ENCODE data around the gene C10orf143. TPM values are rescaled to one million over a fixed set of nuclear protein-coding genes. Genes with fewer than 3 reads are reported as not detected.

Gene C10orf143
- total RNA-seq, 6 experiments from 2014 or later, result 0.68 to 2.9 (median 1.6) TPM

DNA sequence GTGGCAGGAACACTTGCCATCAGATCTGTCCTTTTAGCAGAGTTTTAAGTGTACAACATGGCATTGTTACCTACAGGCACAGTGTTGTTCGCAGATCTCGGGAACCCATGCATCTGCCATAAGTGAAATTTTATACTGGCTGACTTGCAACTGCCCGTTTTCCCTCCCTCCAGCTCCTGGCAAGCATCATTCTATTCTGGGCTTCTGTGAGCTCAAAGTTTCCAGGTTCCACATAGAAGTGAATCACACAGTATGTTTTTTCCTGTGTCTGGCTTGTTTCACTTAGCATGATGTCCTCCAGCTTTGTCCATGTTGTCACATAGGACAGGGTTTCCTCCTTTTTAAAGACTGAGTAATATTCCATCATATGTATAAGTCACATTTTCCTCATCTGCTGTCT lies 56.6 kb downstream of the C10orf143 start:
- Histone ChIP-seq H3K27me3 (no peaks in the 10 kb centered on the region), H3K4me1 (no peaks in the 10 kb centered on the region), H3K27ac (no peak overlapping the region), H3K4me3 (no peak overlapping the region), H3K36me3 (no peaks in the 10 kb centered on the region), H3K9me3 (peaks cover 0 to 5% (median 0%) of the 10 kb centered on the region in 4 donors)
- intact Hi-C loops (cut with DNase I), result no loop called here
- WGBS (ENCODE audit: insufficient coverage, low coverage, low lambda C conversion rate, missing lambda C conversion rate), result 90% methylated on average over 3 of the region's 3 CpGs
- no peak for ATAC-seq
- TF ChIP-seq POLR2A (IDR thresholded peaks at IDR 0.05), result no peak
- TF ChIP-seq, protein P1, sequence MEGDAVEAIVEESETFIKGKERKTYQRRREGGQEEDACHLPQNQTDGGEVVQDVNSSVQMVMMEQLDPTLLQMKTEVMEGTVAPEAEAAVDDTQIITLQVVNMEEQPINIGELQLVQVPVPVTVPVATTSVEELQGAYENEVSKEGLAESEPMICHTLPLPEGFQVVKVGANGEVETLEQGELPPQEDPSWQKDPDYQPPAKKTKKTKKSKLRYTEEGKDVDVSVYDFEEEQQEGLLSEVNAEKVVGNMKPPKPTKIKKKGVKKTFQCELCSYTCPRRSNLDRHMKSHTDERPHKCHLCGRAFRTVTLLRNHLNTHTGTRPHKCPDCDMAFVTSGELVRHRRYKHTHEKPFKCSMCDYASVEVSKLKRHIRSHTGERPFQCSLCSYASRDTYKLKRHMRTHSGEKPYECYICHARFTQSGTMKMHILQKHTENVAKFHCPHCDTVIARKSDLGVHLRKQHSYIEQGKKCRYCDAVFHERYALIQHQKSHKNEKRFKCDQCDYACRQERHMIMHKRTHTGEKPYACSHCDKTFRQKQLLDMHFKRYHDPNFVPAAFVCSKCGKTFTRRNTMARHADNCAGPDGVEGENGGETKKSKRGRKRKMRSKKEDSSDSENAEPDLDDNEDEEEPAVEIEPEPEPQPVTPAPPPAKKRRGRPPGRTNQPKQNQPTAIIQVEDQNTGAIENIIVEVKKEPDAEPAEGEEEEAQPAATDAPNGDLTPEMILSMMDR (IDR thresholded peaks at IDR 0.05), result no peak
- no peak for DNase-seq

DNA sequence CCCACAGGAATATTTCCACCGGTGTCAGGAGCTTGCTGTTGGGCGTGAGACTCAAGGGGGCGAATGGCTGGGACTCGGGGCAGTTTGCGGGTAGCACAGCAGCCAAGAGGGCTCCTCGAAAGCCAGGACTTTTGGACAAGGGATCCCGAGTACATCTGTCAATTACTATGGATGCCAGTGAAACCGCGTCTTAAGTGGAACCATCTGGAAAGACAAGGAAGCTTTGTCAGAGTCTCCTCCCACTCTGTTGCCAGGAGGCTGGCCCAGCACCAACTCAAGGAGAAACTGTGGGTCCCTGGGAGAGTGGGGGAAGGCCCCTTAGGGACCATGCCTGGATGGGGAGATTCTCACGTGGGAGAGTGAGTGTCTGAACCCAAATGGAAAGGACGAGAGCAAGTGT lies 57.1 kb downstream of the C10orf143 start:
- Histone ChIP-seq H3K27ac (no peak overlapping the region), H3K9me3 (peaks cover 0 to 5% (median 0%) of the 10 kb centered on the region in 4 donors), H3K36me3 (no peaks in the 10 kb centered on the region), H3K4me3 (no peak overlapping the region), H3K4me1 (no peaks in the 10 kb centered on the region), H3K27me3 (no peaks in the 10 kb centered on the region)
- 71% methylated on average over 4 of the region's 11 CpGs for WGBS (ENCODE audit: insufficient coverage, low coverage, low lambda C conversion rate, missing lambda C conversion rate)
- no peak for TF ChIP-seq POLR2A (IDR thresholded peaks at IDR 0.05)
- TF ChIP-seq, protein P1 (IDR thresholded peaks at IDR 0.05), result no peak
- ATAC-seq, result no peak
- DNase-seq, result no peak
- intact Hi-C loops (cut with DNase I), result no loop called here

DNA sequence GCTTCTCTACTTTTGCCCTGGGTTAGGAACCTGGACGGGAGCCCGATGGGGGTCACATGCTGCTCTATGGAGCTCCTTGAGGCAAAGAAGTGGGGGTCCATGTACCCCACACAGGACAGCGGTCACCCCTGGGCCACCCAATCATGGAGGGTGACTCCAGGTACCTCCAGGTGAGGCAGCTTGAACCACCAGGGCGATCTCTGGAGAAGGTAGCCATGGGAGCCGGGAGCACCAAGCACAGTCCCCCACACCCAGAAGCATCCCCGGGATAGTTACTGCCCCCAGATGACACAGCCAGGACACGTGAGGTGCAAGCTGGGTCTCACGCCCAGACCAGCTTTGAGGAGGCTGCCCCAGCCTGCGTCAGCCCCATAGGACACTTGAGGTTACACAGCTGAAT lies 58.4 kb downstream of the C10orf143 start:
- no peak overlapping the region for H3K4me3 ChIP-seq
- peaks cover 0 to 5% (median 0%) of the 10 kb centered on the region in 4 donors for H3K9me3 ChIP-seq
- H3K27ac ChIP-seq, result no peak overlapping the region
- no peaks in the 10 kb centered on the region for H3K27me3 ChIP-seq
- H3K36me3 ChIP-seq, result no peaks in the 10 kb centered on the region
- WGBS (ENCODE audit: insufficient coverage, low coverage, low lambda C conversion rate, missing lambda C conversion rate), result 81% methylated on average over 3 of the region's 9 CpGs
- no peak for DNase-seq
- no peaks in the 10 kb centered on the region for H3K4me1 ChIP-seq
- intact Hi-C loops (cut with DNase I), result no loop called here
- TF ChIP-seq, protein P1 (IDR thresholded peaks at IDR 0.05), result no peak
- peak in 1 of 4 donors; percentile 20 for ATAC-seq

DNA sequence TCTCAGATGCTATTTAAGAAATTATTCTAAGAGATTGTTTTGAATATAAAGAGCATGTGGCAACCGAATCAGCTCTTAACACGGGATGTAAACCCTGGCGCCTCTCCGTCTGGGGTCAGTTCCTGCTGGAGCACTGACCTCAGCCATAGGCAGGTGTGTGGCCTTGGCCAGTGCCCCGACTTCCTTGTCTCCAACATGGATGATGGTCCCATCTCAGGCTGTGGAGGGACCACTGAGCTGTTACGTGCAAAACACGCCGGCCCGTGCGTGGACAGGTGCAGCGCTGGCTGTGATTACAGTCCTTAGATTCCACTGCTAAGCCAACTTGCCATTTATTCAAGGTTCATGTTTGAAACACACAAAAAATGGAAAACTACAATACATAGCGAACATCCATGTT lies 59.9 kb downstream of the C10orf143 start:
- WGBS (ENCODE audit: insufficient coverage, low coverage, low lambda C conversion rate, missing lambda C conversion rate), result 75% methylated on average over 5 of the region's 12 CpGs
- H3K27ac ChIP-seq, result no peak overlapping the region
- intact Hi-C loops (cut with DNase I), result no loop called here
- ATAC-seq, result no peak
- no peak overlapping the region for H3K4me3 ChIP-seq
- TF ChIP-seq, protein P1 (IDR thresholded peaks at IDR 0.05), result no peak
- no peak for TF ChIP-seq POLR2A (IDR thresholded peaks at IDR 0.05)
- no peaks in the 10 kb centered on the region for H3K36me3 ChIP-seq
- H3K27me3 ChIP-seq, result no peaks in the 10 kb centered on the region
- peaks cover 0 to 5% (median 0%) of the 10 kb centered on the region in 4 donors for H3K9me3 ChIP-seq
- no peaks in the 10 kb centered on the region for H3K4me1 ChIP-seq
- no peak for DNase-seq

DNA sequence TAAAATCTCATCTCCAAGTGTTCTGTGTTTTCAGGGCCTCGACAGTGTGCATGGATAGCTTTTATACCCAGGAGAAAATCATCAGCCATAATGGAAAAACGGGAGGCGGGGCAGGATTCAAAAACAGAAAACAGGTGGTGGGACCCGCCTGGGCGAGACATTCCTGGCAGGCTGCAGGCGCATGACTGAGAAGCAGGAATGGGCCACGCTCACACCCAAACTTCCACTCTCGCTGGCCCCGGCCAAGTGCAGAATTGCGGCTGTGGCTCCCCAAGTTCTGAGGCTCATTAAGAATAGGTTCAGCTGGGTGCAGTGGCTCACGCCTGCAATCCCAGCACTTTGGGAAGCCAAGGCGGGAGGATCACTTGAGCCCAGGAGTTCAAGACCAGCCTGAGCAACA lies 60.6 kb downstream of the C10orf143 start:
- Histone ChIP-seq H3K4me1 (no peaks in the 10 kb centered on the region), H3K4me3 (no peak overlapping the region), H3K9me3 (peaks cover 0 to 2% (median 0%) of the 10 kb centered on the region in 4 donors), H3K27ac (no peak overlapping the region), H3K27me3 (no peaks in the 10 kb centered on the region), H3K36me3 (no peaks in the 10 kb centered on the region)
- DNase-seq (no peak), ATAC-seq (no peak)
- WGBS (ENCODE audit: insufficient coverage, low coverage, low lambda C conversion rate, missing lambda C conversion rate), result 84% methylated on average over 6 of the region's 12 CpGs
- intact Hi-C loops (cut with DNase I), result no loop called here
- TF ChIP-seq, protein P1 (IDR thresholded peaks at IDR 0.05), result no peak
- TF ChIP-seq POLR2A (IDR thresholded peaks at IDR 0.05), result no peak
